Transverse colon (tissue), 4 donors: ENCODE results near the gene ZNF502.

Source experiments
- EP300 ChIP-seq: sonication (generic); formaldehyde crosslinking; IDR thresholded peaks from one replicate; pipeline ENCODE4 v1.6.1; 2017; ENCODE audit warnings: antibody characterized with exemption, low read depth
- POLR2AphosphoS5 ChIP-seq, 3 donors: sonication (generic); formaldehyde crosslinking; IDR thresholded peaks; one replicate each; pipeline ENCODE4 v1.6.1; 2016; ENCODE audit warnings: antibody characterized with exemption in 3 of 3
- TF ChIP-seq, protein P1 (sequence below), 5 experiments: fragments of 200-600 bp in 3 of 5; fragments of 450-650 bp in 2 of 5; sonication (generic) in 3 of 5; IDR thresholded peaks; 1 replicate in 2 of 5; 2 replicates in 3 of 5; pipeline ENCODE4 v1.5.1; 2016 to 2017; ENCODE audit warnings: antibody characterized with exemption in 5 of 5, inconsistent platforms in 3 of 5, mild to moderate bottlenecking in 2 of 5, moderate library complexity in 1 of 5

- TF ChIP-seq, protein P1, sequence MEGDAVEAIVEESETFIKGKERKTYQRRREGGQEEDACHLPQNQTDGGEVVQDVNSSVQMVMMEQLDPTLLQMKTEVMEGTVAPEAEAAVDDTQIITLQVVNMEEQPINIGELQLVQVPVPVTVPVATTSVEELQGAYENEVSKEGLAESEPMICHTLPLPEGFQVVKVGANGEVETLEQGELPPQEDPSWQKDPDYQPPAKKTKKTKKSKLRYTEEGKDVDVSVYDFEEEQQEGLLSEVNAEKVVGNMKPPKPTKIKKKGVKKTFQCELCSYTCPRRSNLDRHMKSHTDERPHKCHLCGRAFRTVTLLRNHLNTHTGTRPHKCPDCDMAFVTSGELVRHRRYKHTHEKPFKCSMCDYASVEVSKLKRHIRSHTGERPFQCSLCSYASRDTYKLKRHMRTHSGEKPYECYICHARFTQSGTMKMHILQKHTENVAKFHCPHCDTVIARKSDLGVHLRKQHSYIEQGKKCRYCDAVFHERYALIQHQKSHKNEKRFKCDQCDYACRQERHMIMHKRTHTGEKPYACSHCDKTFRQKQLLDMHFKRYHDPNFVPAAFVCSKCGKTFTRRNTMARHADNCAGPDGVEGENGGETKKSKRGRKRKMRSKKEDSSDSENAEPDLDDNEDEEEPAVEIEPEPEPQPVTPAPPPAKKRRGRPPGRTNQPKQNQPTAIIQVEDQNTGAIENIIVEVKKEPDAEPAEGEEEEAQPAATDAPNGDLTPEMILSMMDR (IDR thresholded peaks at IDR 0.05): no peak
- TF ChIP-seq POLR2AphosphoS5 (IDR thresholded peaks at IDR 0.05): no peak
- TF ChIP-seq EP300: no peak
Measured at GRCh38 chr3:44680921-44681455, 31.5 kb upstream of the ZNF502 start.
